IMR-90 (cell line): ENCODE results near the gene TSC22D3. TPM values are rescaled to one million over a fixed set of nuclear protein-coding genes. Genes with fewer than 3 reads are reported as not detected.

ENCODE experiments used
- ATAC-seq: fragments of 200-7000 bp; cut with Tn5 transposase; 2 replicates; pipeline ENCODE4 v1.9.1; 2020; ENCODE audit warnings: low read depth, mild to moderate bottlenecking, moderate library complexity
- BruUV-seq: library from RNA; stranded (reverse); fragments of 400-500 nt; replicated peaks from 2 replicates; lab custom pipeline; 2021; lab: Mats Ljungman, UMichigan
- CTCF ChIA-PET: fragments of 300-600 bp; formaldehyde crosslinking; extraction: SDS; loops from one replicate; lab custom pipeline; 2021; ENCODE audit warnings: antibody characterized with exemption; lab: Yijun Ruan, JAX
- POLR2A ChIA-PET: fragments of 300-600 bp; sonication (Branson Sonifier 250); formaldehyde crosslinking; loops from one replicate; lab custom pipeline; 2022; ENCODE audit warnings: antibody characterized with exemption; ENCODE audit not compliant: unreplicated experiment; lab: Charles Lee
- DNase-seq: peaks from one replicate; pipeline ENCODE4 v3.0.0; 2013
- H2AFZ ChIP-seq: replicated peaks from 2 replicates; pipeline ENCODE3; 2013; ENCODE audit warnings: low read length, mild to moderate bottlenecking; ENCODE audit not compliant: poor library complexity
- H2AK5ac ChIP-seq: 2 replicates; pipeline ENCODE4 v1.6.1; 2013; ENCODE audit warnings: low read depth, low read length, inconsistent platforms
- H2AK9ac ChIP-seq: replicated peaks from 2 replicates; pipeline ENCODE3; 2013; ENCODE audit warnings: mild to moderate bottlenecking, low read depth, low read length, moderate library complexity; ENCODE audit not compliant: poor library complexity
- H2BK120ac ChIP-seq: 2 replicates; pipeline ENCODE4 v1.6.1; 2013; ENCODE audit warnings: low read depth, low read length, inconsistent platforms
- H2BK15ac ChIP-seq: 3 replicates; pipeline ENCODE4 v1.6.1; 2013; ENCODE audit warnings: low read depth, low read length, inconsistent platforms
- H2BK20ac ChIP-seq: 2 replicates; pipeline ENCODE4 v1.6.1; 2013; ENCODE audit warnings: low read depth, mild to moderate bottlenecking, inconsistent platforms, low read length, moderate library complexity
- H2BK5ac ChIP-seq: 2 replicates; pipeline ENCODE4 v1.6.1; 2013; ENCODE audit warnings: mild to moderate bottlenecking, low read depth, low read length, inconsistent platforms; ENCODE audit not compliant: poor library complexity, severe bottlenecking
- H3K14ac ChIP-seq: replicated peaks from 2 replicates; pipeline ENCODE4 v1.6.1; 2013; ENCODE audit warnings: low read depth, low read length, inconsistent platforms
- H3K18ac ChIP-seq: 2 replicates; pipeline ENCODE4 v1.6.1; 2013; ENCODE audit warnings: low read depth, low read length, control low read depth
- H3K23ac ChIP-seq: 2 replicates; pipeline ENCODE4 v1.6.1; 2013; ENCODE audit warnings: low read depth, low read length, inconsistent platforms
- H3K27ac ChIP-seq: 2 replicates; pipeline ENCODE4 v1.5.1; 2013; ENCODE audit warnings: mild to moderate bottlenecking, control low read depth, low read length; ENCODE audit not compliant: insufficient read depth
- H3K27me3 ChIP-seq: 2 replicates; pipeline ENCODE4 v1.6.1; 2013; ENCODE audit warnings: low read length; ENCODE audit not compliant: control insufficient read depth, insufficient read depth
- H3K36me3 ChIP-seq: 2 replicates; pipeline ENCODE4 v1.6.1; 2013; ENCODE audit warnings: low read length, mixed read lengths; ENCODE audit not compliant: control insufficient read depth, insufficient read depth
- H3K4ac ChIP-seq: 2 replicates; pipeline ENCODE4 v1.6.1; 2013; ENCODE audit warnings: low read depth, low read length, inconsistent platforms
- H3K4me1 ChIP-seq: 2 replicates; pipeline ENCODE4 v1.6.1; 2013; ENCODE audit warnings: low read length, mixed read lengths; ENCODE audit not compliant: control insufficient read depth, insufficient read depth
- H3K4me2 ChIP-seq: 2 replicates; pipeline ENCODE4 v1.6.1; 2013; ENCODE audit warnings: low read depth, mild to moderate bottlenecking, control low read depth, low read length, moderate library complexity
- H3K4me3 ChIP-seq: 2 replicates; pipeline ENCODE4 v1.5.1; 2013; ENCODE audit warnings: low read depth, mild to moderate bottlenecking, control low read depth, low read length, moderate library complexity; ENCODE audit not compliant: insufficient read depth
- H3K56ac ChIP-seq: 2 replicates; pipeline ENCODE4 v1.6.1; 2013; ENCODE audit warnings: low read length, inconsistent platforms; ENCODE audit not compliant: insufficient read depth; ENCODE audit errors: extremely low read depth
- H3K79me1 ChIP-seq, 2 experiments: 2 replicates each; pipeline ENCODE4 v1.6.1; 2013; ENCODE audit warnings: low read length in 2 of 2, inconsistent platforms in 1 of 2, low read depth in 1 of 2
- H3K9ac ChIP-seq: 2 replicates; pipeline ENCODE4 v1.6.1; 2013; ENCODE audit warnings: low read depth, low read length, control low read depth
- H3K9me1 ChIP-seq: 2 replicates; pipeline ENCODE4 v1.6.1; 2013; ENCODE audit warnings: low read length, inconsistent platforms; ENCODE audit not compliant: insufficient read depth
- H3K9me3 ChIP-seq: 2 replicates; pipeline ENCODE4 v1.6.1; 2013; ENCODE audit warnings: low read length; ENCODE audit not compliant: control insufficient read depth, insufficient read depth
- H4K20me1 ChIP-seq: 2 replicates; pipeline ENCODE4 v1.6.1; 2013; ENCODE audit warnings: low read length, inconsistent platforms; ENCODE audit not compliant: insufficient read depth
- H4K5ac ChIP-seq: 2 replicates; pipeline ENCODE4 v1.6.1; 2013; ENCODE audit warnings: mild to moderate bottlenecking, low read depth, low read length, control low read depth
- H4K8ac ChIP-seq, 2 experiments: 2 replicates each; pipeline ENCODE4 v1.6.1; 2013; ENCODE audit warnings: low read depth in 2 of 2, low read length in 2 of 2, control low read depth in 1 of 2, inconsistent platforms in 1 of 2
- H4K91ac ChIP-seq: 2 replicates; pipeline ENCODE4 v1.6.1; 2013; ENCODE audit warnings: low read depth, low read length, inconsistent platforms; ENCODE audit not compliant: insufficient read depth
- CEBPB ChIP-seq: IDR thresholded peaks from 2 replicates; pipeline ENCODE4 v1.6.1; 2012; ENCODE audit warnings: low read depth, low read length, improper control_type of control experiment
- MAFK ChIP-seq: IDR thresholded peaks from 2 replicates; pipeline ENCODE4 v1.6.1; 2012; ENCODE audit warnings: low read depth, low read length, improper control_type of control experiment
- MAZ ChIP-seq: IDR thresholded peaks from 2 replicates; pipeline ENCODE4 v1.6.1; 2012; ENCODE audit warnings: low read depth, mild to moderate bottlenecking, low read length, improper control_type of control experiment, moderate library complexity, borderline replicate concordance
- MXI1 ChIP-seq: IDR thresholded peaks from 2 replicates; pipeline ENCODE4 v1.6.1; 2012; ENCODE audit warnings: low read depth, mild to moderate bottlenecking, low read length, moderate library complexity, borderline replicate concordance
- NFE2L2 ChIP-seq: fragments of 150-350 bp; IDR thresholded peaks from 2 replicates; pipeline ENCODE4 v1.6.1; 2016; ENCODE audit warnings: low read depth, mild to moderate bottlenecking, low read length
- POLR2A ChIP-seq: IDR thresholded peaks from 2 replicates; pipeline ENCODE4 v1.6.1; 2012; ENCODE audit warnings: mild to moderate bottlenecking, low read depth, low read length
- RAD21 ChIP-seq: IDR thresholded peaks from 2 replicates; pipeline ENCODE4 v1.6.1; 2012; ENCODE audit warnings: low read length, improper control_type of control experiment
- SMC3 ChIP-seq: fragments of 150-350 bp; IDR thresholded peaks from 2 replicates; pipeline ENCODE4 v1.6.1; 2016; ENCODE audit warnings: low read depth, mild to moderate bottlenecking, antibody characterized with exemption, low read length, moderate library complexity
- WGBS, 2 experiments: methylation state at CpG; one replicate each; pipeline versions ENCODE4 v1.1.5 to v1.1.7; 2013; ENCODE audit warnings: missing lambda C conversion rate in 2 of 2; ENCODE audit not compliant: insufficient read length in 1 of 2; ENCODE audit errors: extremely low coverage in 2 of 2; 5-methylcytosine and 5-hydroxymethylcytosine counted together
- dilution Hi-C: fragments of 300-500 bp; cut with HindIII; formaldehyde crosslinking; loops from one replicate; pipeline ENCODE4 v1.14.3; 2018; ENCODE audit warnings: low sequenced_read_pairs; ENCODE audit not compliant: unreplicated experiment
- in situ Hi-C: fragments of 300-500 bp; cut with MboI; formaldehyde crosslinking; loops from 3 replicates; pipeline ENCODE4 v1.14.3; 2019; ENCODE audit warnings: low sequenced_read_pairs, inconsistent platforms, mixed read lengths
- intact Hi-C: fragments of 100-400 bp; cut with micrococcal nuclease; formaldehyde crosslinking; loops from 2 replicates; pipeline ENCODE4 v1.10.0; 2022
- polyA plus RNA-seq, 3 experiments: library from polyadenylated mRNA; depleted of rRNA; stranded (reverse); fragments of >200 nt; gene quantifications; 2 replicates each; pipeline ENCODE4 v1.2.3, GENCODE V29; 2012; ENCODE audit warnings: low replicate concordance in 1 of 3
- total RNA-seq: library from RNA; depleted of rRNA; stranded (reverse); fragments of >200 nt; gene quantifications from 2 replicates; pipeline ENCODE4 v1.2.3, GENCODE V29; 2012
- TF ChIP-seq, protein P1 (sequence below): conservative IDR thresholded peaks from 2 replicates; pipeline ENCODE4 v1.5.1; 2012; ENCODE audit warnings: mild to moderate bottlenecking, low read depth, low read length, improper control_type of control experiment
- TF ChIP-seq, protein P2 (sequence below): fragments of 150-350 bp; IDR thresholded peaks from 2 replicates; pipeline ENCODE4 v1.6.1; 2017; ENCODE audit warnings: mild to moderate bottlenecking, antibody characterized with exemption, low read length, low read depth
- TF ChIP-seq, protein P3 (sequence below): fragments of 150-350 bp; IDR thresholded peaks from 2 replicates; pipeline ENCODE4 v1.6.1; 2016; ENCODE audit warnings: low read depth, mild to moderate bottlenecking, low read length, moderate library complexity, borderline replicate concordance

Gene TSC22D3
- total and polyA plus RNA-seq, 2 of the 4 experiments (the other 2 are of a cell fraction): 9.9 to 14.0 TPM

DNA sequence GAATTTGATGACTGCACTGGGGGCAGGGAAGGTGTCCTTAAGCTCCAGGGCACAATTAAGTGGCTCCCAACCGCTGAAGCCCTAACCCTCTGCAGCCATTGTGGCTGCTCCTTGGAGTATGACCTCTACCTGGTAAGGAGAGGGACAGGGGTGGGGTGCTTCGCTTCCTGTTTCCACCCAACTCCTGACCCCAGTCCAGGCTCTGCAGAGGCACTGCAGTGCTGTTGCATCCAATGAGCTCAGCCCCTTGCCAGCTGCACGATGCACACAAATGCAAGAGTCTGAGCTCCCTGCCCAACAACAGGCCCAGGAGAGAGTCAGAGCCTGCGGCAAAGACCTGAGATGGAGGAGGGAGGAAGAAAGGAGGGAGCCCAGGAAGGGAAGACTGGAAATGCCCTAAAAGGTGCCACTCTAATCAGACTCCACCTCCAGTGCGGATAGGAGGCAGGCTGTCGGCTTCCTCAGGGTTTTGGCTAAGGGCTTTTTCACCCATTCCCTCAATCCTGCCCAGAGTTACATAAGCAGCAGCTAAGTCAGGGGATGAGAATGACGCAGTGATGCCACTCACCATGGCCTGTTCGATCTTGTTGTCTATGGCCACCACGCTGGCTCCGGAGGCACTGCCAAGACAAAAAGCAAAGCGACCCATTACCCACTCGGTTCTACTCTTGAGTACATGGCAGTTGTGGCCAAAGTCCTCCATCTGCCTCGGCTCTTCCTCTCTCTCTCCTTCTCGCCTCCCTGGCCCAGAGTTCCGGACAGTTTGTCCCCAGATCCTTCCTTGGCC, 60.1 kb downstream of the TSC22D3 start (continued):
- no peak for TF ChIP-seq RAD21
- no peak for TF ChIP-seq MAZ
- TF ChIP-seq SMC3: no peak

DNA sequence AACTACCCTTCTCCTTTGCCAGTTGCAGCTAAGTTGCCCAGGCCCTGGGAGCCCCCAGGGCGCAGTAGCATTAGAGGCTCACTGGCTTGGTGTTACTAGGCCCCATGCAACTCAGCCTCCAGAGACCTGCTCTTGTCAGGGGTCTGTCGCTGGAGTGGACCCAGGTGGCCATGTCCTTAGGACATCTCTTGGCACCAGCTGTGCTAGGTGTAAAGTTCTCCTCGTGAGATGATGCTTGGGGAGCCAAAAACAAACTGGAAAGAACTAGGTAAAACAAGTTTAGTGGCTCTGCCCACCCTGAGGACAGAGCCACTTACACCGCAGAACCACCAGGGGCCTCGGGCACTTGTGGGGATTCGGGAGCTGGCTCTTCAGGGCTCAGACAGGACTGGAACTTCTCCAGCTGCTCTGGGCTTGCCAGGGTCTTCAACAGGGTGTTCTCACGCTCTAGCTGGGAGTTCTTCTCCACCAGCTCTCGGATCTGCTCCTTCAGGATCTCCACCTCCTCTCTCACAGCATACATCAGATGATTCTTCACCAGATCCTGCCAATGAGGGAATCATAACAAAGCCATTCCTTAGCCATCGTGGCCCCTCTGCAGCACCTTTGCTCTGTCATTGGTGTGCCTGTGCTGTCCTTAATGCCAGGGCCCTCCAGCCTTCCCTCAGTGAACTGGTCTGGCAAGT, 61.2 kb downstream of the TSC22D3 start:
- ChIA-PET POLR2A (no interaction called here), CTCF (interaction anchor here (0.6 kb wide), 1 partner anchor 176 kb away, joined by 6 read pairs; no protein-coding TSS in a partner anchor)
- Histone ChIP-seq H3K4me1 (peaks cover 12% of the 10 kb centered on the region; the same call in 1 of the 2 replicates), H3K36me3 (peaks cover 3% of the 10 kb centered on the region; the same call in 1 of the 2 replicates), H4K91ac (no peak overlapping the region), H4K5ac (no peak overlapping the region), H3K4me3 (no peak overlapping the region), H3K27me3 (peaks cover 3% of the 10 kb centered on the region), H3K4me2 (no peak overlapping the region), H2BK120ac (no peak overlapping the region), H3K56ac (no peak overlapping the region), H2BK15ac (no peak overlapping the region), H3K14ac (no peak overlapping the region), H2AFZ (no peak overlapping the region), H3K4ac (no peak overlapping the region), H2AK5ac (no peak overlapping the region), H3K23ac (no peak overlapping the region), H2BK5ac (no peak overlapping the region), H4K8ac (no peak overlapping the region), H3K79me1 (peaks cover 0 to 14% of the 10 kb centered on the region in 2 experiments; a peak in 2 of 4 replicates), H4K20me1 (no peaks in the 10 kb centered on the region), H3K27ac (no peak overlapping the region), H3K9me3 (no peaks in the 10 kb centered on the region), H3K18ac (no peak overlapping the region), H3K9me1 (peaks cover 19% of the 10 kb centered on the region), H2BK20ac (no peak overlapping the region), H2AK9ac (no peak overlapping the region), H3K9ac (no peak overlapping the region)
- dilution Hi-C loops: no loop called here
- WGBS, 2 experiments: 70% methylated on average over 4 of the region's 9 CpGs; no CpG with 5 or more reads in 1 of the 2 experiments
- ATAC-seq: no peak
- intact Hi-C loops: no loop called here
- in situ Hi-C loops: no loop called here
- no TSS peak for BruUV-seq
- no peak for DNase-seq
- TF ChIP-seq MXI1 (no peak), SMC3 (no peak), NFE2L2 (no peak), POLR2A (no peak), CEBPB (no peak), MAFK (no peak)
- TF ChIP-seq, protein P1, sequence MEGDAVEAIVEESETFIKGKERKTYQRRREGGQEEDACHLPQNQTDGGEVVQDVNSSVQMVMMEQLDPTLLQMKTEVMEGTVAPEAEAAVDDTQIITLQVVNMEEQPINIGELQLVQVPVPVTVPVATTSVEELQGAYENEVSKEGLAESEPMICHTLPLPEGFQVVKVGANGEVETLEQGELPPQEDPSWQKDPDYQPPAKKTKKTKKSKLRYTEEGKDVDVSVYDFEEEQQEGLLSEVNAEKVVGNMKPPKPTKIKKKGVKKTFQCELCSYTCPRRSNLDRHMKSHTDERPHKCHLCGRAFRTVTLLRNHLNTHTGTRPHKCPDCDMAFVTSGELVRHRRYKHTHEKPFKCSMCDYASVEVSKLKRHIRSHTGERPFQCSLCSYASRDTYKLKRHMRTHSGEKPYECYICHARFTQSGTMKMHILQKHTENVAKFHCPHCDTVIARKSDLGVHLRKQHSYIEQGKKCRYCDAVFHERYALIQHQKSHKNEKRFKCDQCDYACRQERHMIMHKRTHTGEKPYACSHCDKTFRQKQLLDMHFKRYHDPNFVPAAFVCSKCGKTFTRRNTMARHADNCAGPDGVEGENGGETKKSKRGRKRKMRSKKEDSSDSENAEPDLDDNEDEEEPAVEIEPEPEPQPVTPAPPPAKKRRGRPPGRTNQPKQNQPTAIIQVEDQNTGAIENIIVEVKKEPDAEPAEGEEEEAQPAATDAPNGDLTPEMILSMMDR: no peak
- TF ChIP-seq, protein P2, sequence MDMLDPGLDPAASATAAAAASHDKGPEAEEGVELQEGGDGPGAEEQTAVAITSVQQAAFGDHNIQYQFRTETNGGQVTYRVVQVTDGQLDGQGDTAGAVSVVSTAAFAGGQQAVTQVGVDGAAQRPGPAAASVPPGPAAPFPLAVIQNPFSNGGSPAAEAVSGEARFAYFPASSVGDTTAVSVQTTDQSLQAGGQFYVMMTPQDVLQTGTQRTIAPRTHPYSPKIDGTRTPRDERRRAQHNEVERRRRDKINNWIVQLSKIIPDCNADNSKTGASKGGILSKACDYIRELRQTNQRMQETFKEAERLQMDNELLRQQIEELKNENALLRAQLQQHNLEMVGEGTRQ: no peak
- TF ChIP-seq, protein P3, sequence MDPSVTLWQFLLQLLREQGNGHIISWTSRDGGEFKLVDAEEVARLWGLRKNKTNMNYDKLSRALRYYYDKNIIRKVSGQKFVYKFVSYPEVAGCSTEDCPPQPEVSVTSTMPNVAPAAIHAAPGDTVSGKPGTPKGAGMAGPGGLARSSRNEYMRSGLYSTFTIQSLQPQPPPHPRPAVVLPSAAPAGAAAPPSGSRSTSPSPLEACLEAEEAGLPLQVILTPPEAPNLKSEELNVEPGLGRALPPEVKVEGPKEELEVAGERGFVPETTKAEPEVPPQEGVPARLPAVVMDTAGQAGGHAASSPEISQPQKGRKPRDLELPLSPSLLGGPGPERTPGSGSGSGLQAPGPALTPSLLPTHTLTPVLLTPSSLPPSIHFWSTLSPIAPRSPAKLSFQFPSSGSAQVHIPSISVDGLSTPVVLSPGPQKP: no peak
